GM18951 (cell line): ENCODE measurements around the gene GZMM.

ENCODE experiments used
- POLR2A ChIP-seq: IDR thresholded peaks from 4 replicates; pipeline ENCODE4 v1.6.1; 2011; ENCODE audit warnings: mild to moderate bottlenecking; ENCODE audit not compliant: insufficient read length, insufficient read depth; ENCODE audit errors: extremely low read depth
- in situ Hi-C: fragments of 300-500 bp; cut with MboI; formaldehyde crosslinking; loops from one replicate; pipeline ENCODE4 v1.12.0; 2022; ENCODE audit warnings: low sequenced_read_pairs, mixed read lengths, inconsistent platforms; ENCODE audit not compliant: unreplicated experiment

The GZMM gene

GRCh38 chr19:518598-519231, 25.1 kb upstream of the GZMM start:
- no peak for TF ChIP-seq POLR2A
- in situ Hi-C loops = no loop called here

- no peak for TF ChIP-seq POLR2A
- in situ Hi-C loops = no loop called here
These were observed 24.4 kb upstream of the GZMM start for GRCh38 chr19:519449-519865.

- in situ Hi-C loops = no loop called here
- no peak for TF ChIP-seq POLR2A
These were observed 21.1 kb upstream of the GZMM start for GRCh38 chr19:522726-523125.

GRCh38 chr19:524062-524674, 19.7 kb upstream of the GZMM start:
- in situ Hi-C loops = no loop called here
- TF ChIP-seq POLR2A = no peak

- in situ Hi-C loops = no loop called here
- no peak for TF ChIP-seq POLR2A
These were observed 18.8 kb upstream of the GZMM start for GRCh38 chr19:525029-525428.

- TF ChIP-seq POLR2A = no peak
- in situ Hi-C loops = no loop called here
These were observed 17.9 kb upstream of the GZMM start for GRCh38 chr19:525857-526419.

GRCh38 chr19:530134-531008, 13.5 kb upstream of the GZMM start:
- no peak for TF ChIP-seq POLR2A
- in situ Hi-C loops = no loop called here

- TF ChIP-seq POLR2A = no peak
- in situ Hi-C loops = no loop called here
These were observed 12.7 kb upstream of the GZMM start for GRCh38 chr19:531009-531752.

GRCh38 chr19:531753-532560, 11.9 kb upstream of the GZMM start, which contains the start of gene CDC34:
TSS of gene CDC34 (plus strand) at chr19:531760. CDS start at chr19:531932, 172 bp downstream.
- TF ChIP-seq POLR2A = peak; percentile 89
- in situ Hi-C loops = no loop called here

- no peak for TF ChIP-seq POLR2A
- in situ Hi-C loops = no loop called here
These were observed 11.1 kb upstream of the GZMM start for GRCh38 chr19:532561-533363.

GRCh38 chr19:533364-534058, 10.3 kb upstream of the GZMM start:
- TF ChIP-seq POLR2A = no peak
- in situ Hi-C loops = no loop called here
